ENCODE data around the gene ZSWIM6. TPM values are rescaled to one million over a fixed set of nuclear protein-coding genes. Genes with fewer than 3 reads are reported as not detected.

Gene ZSWIM6
- total RNA-seq, 2 donors from 2014 or later = 7.8 to 9.8 TPM

GRCh38 chr5:61501971-61502370 lies 169.9 kb downstream of the ZSWIM6 start:
- Mint-ChIP-seq H3K4me1 (ENCODE audit: low read depth in 2 of 2) (peaks cover 2 to 5% of the 10 kb centered on the region in 2 donors), H3K27me3 (no peaks in the 10 kb centered on the region), H3K4me3 (no peak overlapping the region), H3K36me3 (no peaks in the 10 kb centered on the region), H3K27ac (no peak overlapping the region), H3K9me3 (no peaks in the 10 kb centered on the region)
- ATAC-seq (no peak), DNase-seq (ENCODE audit: low spot score) (no peak)

DNA sequence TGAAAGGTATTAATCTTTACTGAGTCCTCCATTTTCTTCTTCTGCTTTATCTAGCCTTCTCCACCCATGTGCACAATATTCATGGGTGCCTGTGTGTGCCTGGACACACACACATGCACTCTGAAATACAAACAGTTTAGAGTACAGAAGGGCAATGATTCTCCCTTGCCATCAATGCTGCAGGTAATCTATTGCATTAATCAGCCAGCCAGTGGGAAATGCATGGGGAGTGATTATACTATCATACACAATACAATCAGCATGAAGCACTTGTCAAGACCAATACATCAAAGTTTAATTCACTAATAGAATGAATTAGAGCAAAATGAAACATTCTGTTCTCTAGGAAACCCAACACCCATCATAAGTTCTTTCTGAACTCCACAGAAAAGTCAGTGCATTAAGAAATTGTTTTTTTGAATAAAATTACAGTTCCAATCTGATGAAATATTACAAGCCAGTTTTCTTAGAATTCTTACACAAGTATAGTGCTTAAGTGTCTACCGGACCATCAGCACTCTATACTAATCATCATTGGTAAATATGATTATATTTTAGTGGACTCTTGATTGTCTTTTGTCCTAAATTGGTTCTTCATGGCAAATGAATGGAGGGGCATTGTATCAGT lies 172.2 kb downstream of the ZSWIM6 start:
- Mint-ChIP-seq H3K9me3 (no peaks in the 10 kb centered on the region), H3K27ac (no peak overlapping the region), H3K36me3 (peaks cover 1% of the 10 kb centered on the region), H3K4me1 (ENCODE audit: low read depth in 2 of 2) (peaks cover 2 to 5% of the 10 kb centered on the region in 2 donors), H3K27me3 (no peaks in the 10 kb centered on the region), H3K4me3 (no peak overlapping the region)
- DNase-seq (ENCODE audit: low spot score) (no peak), ATAC-seq (no peak)

GRCh38 chr5:61505281-61505680 lies 173.2 kb downstream of the ZSWIM6 start:
- H3K36me3 Mint-ChIP-seq = peaks cover 4% of the 10 kb centered on the region
- H3K27me3 Mint-ChIP-seq = no peaks in the 10 kb centered on the region
- no peak overlapping the region for H3K27ac Mint-ChIP-seq
- no peaks in the 10 kb centered on the region for H3K9me3 Mint-ChIP-seq
- no peak for ATAC-seq
- no peak for DNase-seq (ENCODE audit: low spot score)
- peaks cover 2 to 5% of the 10 kb centered on the region in 2 donors for H3K4me1 Mint-ChIP-seq (ENCODE audit: low read depth in 2 of 2)
- H3K4me3 Mint-ChIP-seq = no peak overlapping the region

DNA sequence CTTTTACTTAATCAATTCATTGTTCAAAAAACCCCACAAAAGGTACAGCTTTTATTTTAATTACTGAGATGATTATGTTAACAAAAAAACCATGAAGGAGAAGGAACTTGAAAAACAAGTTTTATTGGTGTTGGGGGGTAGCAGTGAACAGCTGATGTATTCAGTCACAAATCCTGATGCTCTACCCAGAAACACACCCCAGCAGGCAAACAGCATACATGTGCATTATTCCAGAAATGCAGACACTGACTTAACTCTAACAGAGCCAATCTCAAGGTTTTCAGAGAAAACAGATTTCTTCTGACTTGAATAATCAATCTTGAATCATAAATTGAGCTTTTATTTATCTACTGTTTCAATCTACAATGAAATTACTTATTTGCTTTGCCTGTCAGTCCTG lies 175.2 kb downstream of the ZSWIM6 start:
- Mint-ChIP-seq H3K4me1 (ENCODE audit: low read depth in 2 of 2) (peaks cover 2 to 5% of the 10 kb centered on the region in 2 donors), H3K9me3 (no peaks in the 10 kb centered on the region), H3K27me3 (no peaks in the 10 kb centered on the region), H3K27ac (no peak overlapping the region), H3K36me3 (peaks cover 4% of the 10 kb centered on the region), H3K4me3 (no peak overlapping the region)
- ATAC-seq (no peak), DNase-seq (ENCODE audit: low spot score) (no peak)

DNA sequence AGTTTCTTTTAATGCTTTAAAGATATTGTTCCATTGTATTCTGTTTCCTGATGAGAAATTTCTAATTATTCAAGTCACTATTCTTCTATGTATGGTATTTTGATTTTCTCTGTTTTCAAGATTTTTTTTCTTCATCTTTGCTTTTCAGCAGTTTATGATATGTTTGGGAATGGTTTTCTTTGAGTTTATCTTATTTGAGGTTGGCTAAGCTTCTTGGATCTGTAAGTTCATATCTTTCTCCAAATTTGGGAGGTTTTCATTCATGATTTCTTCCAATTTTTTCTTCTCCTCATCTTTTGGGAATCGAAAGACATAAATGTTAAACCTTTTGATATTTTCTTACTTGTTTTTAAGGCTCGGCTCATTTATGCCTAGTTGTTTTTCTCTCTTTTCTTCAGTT lies 184.9 kb downstream of the ZSWIM6 start:
- Mint-ChIP-seq H3K9me3 (no peaks in the 10 kb centered on the region), H3K4me1 (ENCODE audit: low read depth in 2 of 2) (no peaks in the 10 kb centered on the region), H3K4me3 (no peak overlapping the region), H3K36me3 (peaks cover 4% of the 10 kb centered on the region), H3K27me3 (no peaks in the 10 kb centered on the region), H3K27ac (no peak overlapping the region)
- DNase-seq (ENCODE audit: low spot score) (no peak), ATAC-seq (no peak)

DNA sequence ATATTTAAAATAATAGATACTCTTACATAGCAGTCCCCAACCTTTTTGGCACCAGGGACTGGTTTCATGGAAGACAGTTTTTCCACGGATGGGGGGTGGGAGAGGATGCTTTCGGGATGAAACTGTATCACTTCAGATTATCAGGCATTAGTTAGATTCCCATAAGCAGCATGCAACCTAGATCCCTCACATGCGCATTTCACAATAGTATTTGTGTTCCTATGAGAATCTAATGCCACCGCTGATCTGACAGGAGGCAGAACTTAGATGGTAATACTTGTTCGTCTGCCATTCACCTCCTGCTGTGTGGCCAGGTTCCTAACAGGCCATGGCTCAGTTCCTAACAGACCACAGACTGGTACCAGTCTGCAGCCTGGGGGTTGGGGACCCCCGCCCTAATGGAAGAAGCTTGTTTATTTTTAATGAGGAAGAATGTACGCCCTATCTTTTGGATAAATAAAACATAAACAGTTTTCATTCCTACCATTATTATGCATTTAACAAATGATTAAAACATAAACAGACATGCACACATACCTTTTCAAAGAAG lies 187.7 kb downstream of the ZSWIM6 start:
- Mint-ChIP-seq H3K9me3 (no peaks in the 10 kb centered on the region), H3K27me3 (no peaks in the 10 kb centered on the region), H3K4me3 (no peak overlapping the region), H3K4me1 (ENCODE audit: low read depth in 2 of 2) (no peaks in the 10 kb centered on the region), H3K36me3 (no peaks in the 10 kb centered on the region), H3K27ac (no peak overlapping the region)
- no peak for DNase-seq (ENCODE audit: low spot score)
- ATAC-seq = no peak

- Mint-ChIP-seq H3K4me1 (ENCODE audit: low read depth in 2 of 2) (no peaks in the 10 kb centered on the region), H3K9me3 (no peaks in the 10 kb centered on the region), H3K27ac (no peak overlapping the region), H3K36me3 (no peaks in the 10 kb centered on the region), H3K4me3 (no peak overlapping the region), H3K27me3 (no peaks in the 10 kb centered on the region)
- DNase-seq (ENCODE audit: low spot score) = no peak
- ATAC-seq = no peak
Observed at GRCh38 chr5:61523073-61523472, 191.0 kb downstream of the ZSWIM6 start.

GRCh38 chr5:61523997-61524396 lies 191.9 kb downstream of the ZSWIM6 start:
- no peaks in the 10 kb centered on the region for H3K4me1 Mint-ChIP-seq (ENCODE audit: low read depth in 2 of 2)
- H3K27ac Mint-ChIP-seq = no peak overlapping the region
- H3K36me3 Mint-ChIP-seq = no peaks in the 10 kb centered on the region
- H3K27me3 Mint-ChIP-seq = no peaks in the 10 kb centered on the region
- H3K9me3 Mint-ChIP-seq = no peaks in the 10 kb centered on the region
- H3K4me3 Mint-ChIP-seq = no peak overlapping the region
- DNase-seq (ENCODE audit: low spot score) (no peak), ATAC-seq (no peak)

GRCh38 chr5:61525512-61526206 lies 193.6 kb downstream of the ZSWIM6 start:
- no peak overlapping the region for H3K27ac Mint-ChIP-seq
- DNase-seq (ENCODE audit: low spot score) (no peak), ATAC-seq (no peak)
- no peaks in the 10 kb centered on the region for H3K36me3 Mint-ChIP-seq
- no peaks in the 10 kb centered on the region for H3K9me3 Mint-ChIP-seq
- H3K4me3 Mint-ChIP-seq = no peak overlapping the region
- no peaks in the 10 kb centered on the region for H3K27me3 Mint-ChIP-seq
- no peaks in the 10 kb centered on the region for H3K4me1 Mint-ChIP-seq (ENCODE audit: low read depth in 2 of 2)

DNA sequence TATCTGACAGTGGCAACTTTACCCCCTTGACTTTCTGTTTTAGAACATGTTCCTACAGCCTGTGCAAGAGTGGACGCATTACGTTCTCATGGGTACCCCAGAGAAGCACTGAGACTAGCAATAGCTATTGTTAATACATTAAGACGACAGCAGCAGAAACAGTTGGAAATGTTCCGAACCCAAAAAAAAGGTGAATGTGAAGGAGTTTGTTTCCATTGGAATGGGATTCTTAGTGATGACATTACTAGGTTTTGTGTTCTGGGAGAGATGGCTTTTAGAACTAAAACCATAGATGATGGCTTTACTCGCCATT lies 194.1 kb downstream of the ZSWIM6 start:
- H3K4me1 Mint-ChIP-seq (ENCODE audit: low read depth in 2 of 2) = no peaks in the 10 kb centered on the region
- no peak for DNase-seq (ENCODE audit: low spot score)
- H3K4me3 Mint-ChIP-seq = no peak overlapping the region
- no peaks in the 10 kb centered on the region for H3K9me3 Mint-ChIP-seq
- no peak overlapping the region for H3K27ac Mint-ChIP-seq
- ATAC-seq = no peak
- no peaks in the 10 kb centered on the region for H3K27me3 Mint-ChIP-seq
- no peaks in the 10 kb centered on the region for H3K36me3 Mint-ChIP-seq

DNA sequence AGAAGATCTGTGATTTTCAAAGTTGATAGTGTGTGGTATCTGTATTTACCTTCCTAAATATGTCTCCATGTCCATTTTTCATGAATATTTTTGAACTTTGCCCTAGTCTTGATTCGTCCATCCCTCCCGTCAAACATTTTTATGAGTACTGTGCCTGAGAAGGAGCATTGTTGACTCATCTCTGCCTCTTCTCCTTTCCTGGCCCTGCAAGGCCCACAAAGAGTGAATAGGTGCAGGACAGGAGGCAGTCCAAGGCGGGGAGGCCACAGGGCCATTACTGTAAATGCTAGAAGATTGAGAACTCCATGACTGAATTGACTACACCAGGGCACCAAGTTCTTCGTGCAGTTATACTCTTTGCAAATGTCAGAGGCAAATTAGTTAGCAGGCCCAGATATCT lies 200.9 kb downstream of the ZSWIM6 start:
- H3K4me1 Mint-ChIP-seq (ENCODE audit: low read depth in 2 of 2) = peaks cover 9 to 11% of the 10 kb centered on the region in 2 donors
- ATAC-seq = no peak
- H3K36me3 Mint-ChIP-seq = peaks cover 20% of the 10 kb centered on the region

GRCh38 chr5:61534481-61535267 lies 202.6 kb downstream of the ZSWIM6 start:
- H3K4me3 Mint-ChIP-seq = peak overlapping the region; percentile 42
- H3K27me3 Mint-ChIP-seq = no peaks in the 10 kb centered on the region
- no peaks in the 10 kb centered on the region for H3K9me3 Mint-ChIP-seq
- peaks cover 11 to 13% of the 10 kb centered on the region in 2 donors for H3K4me1 Mint-ChIP-seq (ENCODE audit: low read depth in 2 of 2)
- peaks cover 31% of the 10 kb centered on the region for H3K36me3 Mint-ChIP-seq
- peak overlapping the region in 1 of 2 donors; percentile 40 for H3K27ac Mint-ChIP-seq
- ATAC-seq (peak; percentile 75 to 81), DNase-seq (ENCODE audit: low spot score) (no peak)

More for the DNA sequence above, 200.9 kb downstream of the ZSWIM6 start:
- Mint-ChIP-seq H3K4me3 (no peak overlapping the region), H3K27ac (no peak overlapping the region), H3K27me3 (no peaks in the 10 kb centered on the region), H3K9me3 (no peaks in the 10 kb centered on the region)
- no peak for DNase-seq (ENCODE audit: low spot score)

GRCh38 chr5:61535828-61536227 lies 203.8 kb downstream of the ZSWIM6 start:
- no peak overlapping the region for H3K27ac Mint-ChIP-seq
- H3K36me3 Mint-ChIP-seq = peaks cover 34% of the 10 kb centered on the region
- no peaks in the 10 kb centered on the region for H3K9me3 Mint-ChIP-seq
- H3K27me3 Mint-ChIP-seq = no peaks in the 10 kb centered on the region
- H3K4me3 Mint-ChIP-seq = no peak overlapping the region
- no peak for DNase-seq (ENCODE audit: low spot score)
- peaks cover 11 to 13% of the 10 kb centered on the region in 2 donors for H3K4me1 Mint-ChIP-seq (ENCODE audit: low read depth in 2 of 2)
- no peak for ATAC-seq

- H3K36me3 Mint-ChIP-seq = peaks cover 38% of the 10 kb centered on the region
- peaks cover 11 to 13% of the 10 kb centered on the region in 2 donors for H3K4me1 Mint-ChIP-seq (ENCODE audit: low read depth in 2 of 2)
- no peaks in the 10 kb centered on the region for H3K9me3 Mint-ChIP-seq
- H3K27me3 Mint-ChIP-seq = no peaks in the 10 kb centered on the region
- no peak for ATAC-seq
- H3K4me3 Mint-ChIP-seq = no peak overlapping the region
- peak overlapping the region in 1 of 2 donors; percentile 37 for H3K27ac Mint-ChIP-seq
- no peak for DNase-seq (ENCODE audit: low spot score)
Observed at GRCh38 chr5:61536922-61537321, 204.9 kb downstream of the ZSWIM6 start.
